HuH-7 (cell line): ENCODE results near the gene MTX3.

ENCODE experiments used
- DNase-seq: peaks from one replicate; pipeline ENCODE4 v3.0.0; 2011; ENCODE audit warnings: low spot score

The MTX3 gene

GRCh38 chr5:79982136-79982535 lies 8.9 kb downstream of the MTX3 start:
- DNase-seq: no peak

- no peak for DNase-seq
Observed at GRCh38 chr5:79976759-79977515, 14.1 kb downstream of the MTX3 start.

GRCh38 chr5:79975422-79975821 lies 15.6 kb downstream of the MTX3 start:
- no peak for DNase-seq

- DNase-seq: no peak
Observed at GRCh38 chr5:79974886-79975285, 16.2 kb downstream of the MTX3 start.

- DNase-seq: no peak
Observed at GRCh38 chr5:79973996-79974395, 17.1 kb downstream of the MTX3 start.

GRCh38 chr5:79973511-79973910 lies 17.6 kb downstream of the MTX3 start:
- DNase-seq: no peak

GRCh38 chr5:79971156-79971555 lies 19.9 kb downstream of the MTX3 start:
- DNase-seq: no peak

GRCh38 chr5:79966448-79966847 lies 24.6 kb downstream of the MTX3 start:
- DNase-seq: no peak

GRCh38 chr5:79964136-79964535 lies 26.9 kb downstream of the MTX3 start:
- no peak for DNase-seq

GRCh38 chr5:79963261-79964061 lies 27.6 kb downstream of the MTX3 start:
- DNase-seq: no peak

GRCh38 chr5:79962575-79963222 lies 28.4 kb downstream of the MTX3 start:
- no peak for DNase-seq

GRCh38 chr5:79961716-79962574 lies 29.1 kb downstream of the MTX3 start:
- no peak for DNase-seq

- no peak for DNase-seq
Observed at GRCh38 chr5:79959407-79959806, 31.7 kb downstream of the MTX3 start.

- DNase-seq: no peak
Observed at GRCh38 chr5:79955941-79956670, 35.0 kb downstream of the MTX3 start.

GRCh38 chr5:79955356-79955895 lies 35.6 kb downstream of the MTX3 start:
- no peak for DNase-seq

GRCh38 chr5:79954620-79955019 lies 36.4 kb downstream of the MTX3 start:
- DNase-seq: no peak

GRCh38 chr5:79947567-79947966 lies 43.5 kb downstream of the MTX3 start:
- no peak for DNase-seq

- DNase-seq: no peak
Observed at GRCh38 chr5:79938468-79938867, 52.6 kb downstream of the MTX3 start.

GRCh38 chr5:79936646-79937216 lies 54.3 kb downstream of the MTX3 start:
- DNase-seq: no peak

GRCh38 chr5:79936002-79936645 lies 54.9 kb downstream of the MTX3 start:
- no peak for DNase-seq
